ENCODE measurements around the gene NCKAP1.
A peak's percentile ranks its signal among the peaks of the same experiment; 100 is the strongest.
"Not testable (repeated sequence)": the region's sequence is repeated elsewhere in the genome, so short reads cannot be mapped to it uniquely, and the experiment has no call there.

Gene NCKAP1

GRCh38 chr2:182912518-182912915 lies 125.7 kb downstream of the NCKAP1 start:
- no peak for DNase-seq (ENCODE audit: low read depth, low spot score)

- DNase-seq (ENCODE audit: low read depth, low spot score): no peak
Measured at GRCh38 chr2:182911813-182912517, 126.3 kb downstream of the NCKAP1 start.

GRCh38 chr2:182910965-182911364 lies 127.3 kb downstream of the NCKAP1 start:
- DNase-seq (ENCODE audit: low read depth, low spot score): no peak

- peak; percentile 59 for DNase-seq (ENCODE audit: low read depth, low spot score)
Measured at GRCh38 chr2:182907081-182907830, 131.0 kb downstream of the NCKAP1 start.

GRCh38 chr2:182906454-182906853 lies 131.8 kb downstream of the NCKAP1 start:
- no peak for DNase-seq (ENCODE audit: low read depth, low spot score)

- DNase-seq (ENCODE audit: low read depth, low spot score): no peak
Measured at GRCh38 chr2:182904844-182905243, 133.4 kb downstream of the NCKAP1 start.

- no peak for DNase-seq (ENCODE audit: low read depth, low spot score)
Measured at GRCh38 chr2:182903566-182903965, 134.7 kb downstream of the NCKAP1 start.

GRCh38 chr2:182901748-182902147 lies 136.5 kb downstream of the NCKAP1 start:
- DNase-seq (ENCODE audit: low read depth, low spot score): no peak

- no peak for DNase-seq (ENCODE audit: low read depth, low spot score)
Measured at GRCh38 chr2:182898718-182899117, 139.5 kb downstream of the NCKAP1 start.

GRCh38 chr2:182897137-182897536 lies 141.1 kb downstream of the NCKAP1 start:
- no peak for DNase-seq (ENCODE audit: low read depth, low spot score)

- no peak for DNase-seq (ENCODE audit: low read depth, low spot score)
Measured at GRCh38 chr2:182895798-182896197, 142.5 kb downstream of the NCKAP1 start.

GRCh38 chr2:182895169-182895568 lies 143.1 kb downstream of the NCKAP1 start:
- DNase-seq (ENCODE audit: low read depth, low spot score): no peak

GRCh38 chr2:182894174-182894573 lies 144.1 kb downstream of the NCKAP1 start:
- DNase-seq (ENCODE audit: low read depth, low spot score): no peak

GRCh38 chr2:182893666-182894065 lies 144.6 kb downstream of the NCKAP1 start:
- DNase-seq (ENCODE audit: low read depth, low spot score): no peak

- DNase-seq (ENCODE audit: low read depth, low spot score): not testable (repeated sequence)
Measured at GRCh38 chr2:182893035-182893434, 145.2 kb downstream of the NCKAP1 start.

GRCh38 chr2:182891611-182892010 lies 146.6 kb downstream of the NCKAP1 start:
- no peak for DNase-seq (ENCODE audit: low read depth, low spot score)

GRCh38 chr2:182890773-182891378 lies 147.4 kb downstream of the NCKAP1 start:
- no peak for DNase-seq (ENCODE audit: low read depth, low spot score)

GRCh38 chr2:182890305-182890704 lies 148.0 kb downstream of the NCKAP1 start:
- no peak for DNase-seq (ENCODE audit: low read depth, low spot score)

GRCh38 chr2:182887753-182888415 lies 150.4 kb downstream of the NCKAP1 start:
- DNase-seq (ENCODE audit: low read depth, low spot score): no peak

- no peak for DNase-seq (ENCODE audit: low read depth, low spot score)
Measured at GRCh38 chr2:182887093-182887492, 151.2 kb downstream of the NCKAP1 start.

- DNase-seq (ENCODE audit: low read depth, low spot score): no peak
Measured at GRCh38 chr2:182885771-182886170, 152.5 kb downstream of the NCKAP1 start.

- DNase-seq (ENCODE audit: low read depth, low spot score): no peak
Measured at GRCh38 chr2:182883451-182883850, 154.8 kb downstream of the NCKAP1 start.

Measured in brain pericyte (primary cell).